Fibroblast of mammary gland (primary cell): ENCODE measurements around the gene AMDHD2.
A peak's percentile ranks its signal among the peaks of the same experiment; 100 is the strongest.
"Not testable (repeated sequence)": the region's sequence is repeated elsewhere in the genome, so short reads cannot be mapped to it uniquely, and the experiment has no call there.

ENCODE experiments used
- DNase-seq: peaks from one replicate; pipeline ENCODE4 v3.0.0-alpha.2; 2010; ENCODE audit warnings: low read depth
- H3K4me3 ChIP-seq: 2 replicates; pipeline ENCODE4 v1.5.1; 2011; ENCODE audit warnings: low read depth, mild to moderate bottlenecking, low read length, moderate library complexity; ENCODE audit not compliant: control insufficient read depth
- CTCF ChIP-seq: conservative IDR thresholded peaks from 2 replicates; pipeline ENCODE4 v1.5.1; 2011; ENCODE audit warnings: low read depth, low read length, inconsistent platforms; ENCODE audit not compliant: control insufficient read depth, insufficient read depth

Gene AMDHD2

GRCh38 chr16:2560131-2560797 lies 40.1 kb downstream of the AMDHD2 start:
- not testable (repeated sequence) for H3K4me3 ChIP-seq, DNase-seq

- TF ChIP-seq CTCF, result peak; percentile 17
- not testable (repeated sequence) for H3K4me3 ChIP-seq, DNase-seq
Observed at GRCh38 chr16:2560798-2561133, 40.6 kb downstream of the AMDHD2 start.

- not testable (repeated sequence) for DNase-seq, H3K4me3 ChIP-seq
Observed at GRCh38 chr16:2567506-2567905, 47.3 kb downstream of the AMDHD2 start.

GRCh38 chr16:2568573-2568972 lies 48.4 kb downstream of the AMDHD2 start:
- not testable (repeated sequence) for H3K4me3 ChIP-seq, DNase-seq

GRCh38 chr16:2572704-2573103 lies 52.5 kb downstream of the AMDHD2 start:
- DNase-seq, H3K4me3 ChIP-seq: not testable (repeated sequence)

GRCh38 chr16:2575839-2576238 lies 55.7 kb downstream of the AMDHD2 start:
- DNase-seq, H3K4me3 ChIP-seq: not testable (repeated sequence)

- H3K4me3 ChIP-seq, DNase-seq: not testable (repeated sequence)
Observed at GRCh38 chr16:2577044-2577443, 56.9 kb downstream of the AMDHD2 start.

GRCh38 chr16:2578905-2579304 lies 58.7 kb downstream of the AMDHD2 start:
- DNase-seq, H3K4me3 ChIP-seq: not testable (repeated sequence)

- DNase-seq, H3K4me3 ChIP-seq: not testable (repeated sequence)
Observed at GRCh38 chr16:2580143-2580542, 60.0 kb downstream of the AMDHD2 start.

GRCh38 chr16:2580818-2581217 lies 60.6 kb downstream of the AMDHD2 start:
- DNase-seq, H3K4me3 ChIP-seq: not testable (repeated sequence)
